Astrocyte of the spinal cord (primary cell): ENCODE results near the gene CCDC7.
"Not testable (repeated sequence)": the region's sequence is repeated elsewhere in the genome, so short reads cannot be mapped to it uniquely, and the experiment has no call there.

Source experiments
- DNase-seq: peaks from one replicate; pipeline ENCODE4 v3.0.0; 2011; ENCODE audit warnings: low read depth, low spot score
- H3K4me3 ChIP-seq: 2 replicates; pipeline ENCODE4 v1.5.1; 2011; ENCODE audit warnings: low read depth, mild to moderate bottlenecking, low read length, moderate library complexity
- CTCF ChIP-seq: IDR thresholded peaks from 2 replicates; pipeline ENCODE4 v1.5.1; 2012; ENCODE audit warnings: low read depth, mild to moderate bottlenecking, low read length, inconsistent platforms
- in situ Hi-C: cut with HindIII; loops from 2 replicates; pipeline ENCODE4 v1.10.0; 2017; ENCODE audit warnings: low sequenced_read_pairs

The CCDC7 gene

GRCh38 chr10:32501906-32502305 is 56.0 kb downstream of the CCDC7 start:
- TF ChIP-seq CTCF, result no peak
- no peak overlapping the region for H3K4me3 ChIP-seq
- in situ Hi-C loops, result no loop called here
- DNase-seq, result no peak

- in situ Hi-C loops, H3K4me3 ChIP-seq, DNase-seq: not testable (repeated sequence)
Observed at GRCh38 chr10:32505762-32506420, 60.0 kb downstream of the CCDC7 start.

GRCh38 chr10:32511599-32511998 is 65.7 kb downstream of the CCDC7 start:
- in situ Hi-C loops, result no loop called here
- DNase-seq, result no peak
- no peak overlapping the region for H3K4me3 ChIP-seq
- TF ChIP-seq CTCF, result no peak

- in situ Hi-C loops, result no loop called here
- no peak overlapping the region for H3K4me3 ChIP-seq
- DNase-seq, result no peak
- no peak for TF ChIP-seq CTCF
Observed at GRCh38 chr10:32516567-32517495, 70.9 kb downstream of the CCDC7 start.

- TF ChIP-seq CTCF, result no peak
- no peak for DNase-seq
- H3K4me3 ChIP-seq, result no peak overlapping the region
- in situ Hi-C loops, result no loop called here
Observed at GRCh38 chr10:32530231-32530630, 84.3 kb downstream of the CCDC7 start.

GRCh38 chr10:32538256-32538655 is 92.3 kb downstream of the CCDC7 start:
- no peak overlapping the region for H3K4me3 ChIP-seq
- no peak for TF ChIP-seq CTCF
- in situ Hi-C loops, result no loop called here
- no peak for DNase-seq
